Neutrophil (primary cell): ENCODE data around the gene CBLC.

Experiments used
- H3K27ac ChIP-seq: fragments of 200-600 bp; sonication (generic); 2 replicates; pipeline ENCODE4 v1.5.1; 2016; ENCODE audit warnings: mild to moderate bottlenecking, moderate library complexity
- H3K27me3 ChIP-seq: fragments of 200-600 bp; sonication (generic); 2 replicates; pipeline ENCODE4 v1.6.0; 2016; ENCODE audit warnings: mild to moderate bottlenecking
- H3K36me3 ChIP-seq: fragments of 200-600 bp; sonication (generic); 2 replicates; pipeline ENCODE4 v1.5.1; 2017
- H3K4me1 ChIP-seq, 2 experiments: fragments of 200-600 bp in 1 of 2; sonication (generic) in 1 of 2; 1 replicate in 1 of 2; 2 replicates in 1 of 2; pipeline versions ENCODE4 v1.5.1 to v1.6.1; 2013 to 2016; ENCODE audit warnings: low read depth in 1 of 2, low read length in 1 of 2, mild to moderate bottlenecking in 1 of 2, moderate library complexity in 1 of 2; ENCODE audit not compliant: control insufficient read depth in 1 of 2, insufficient read depth in 1 of 2
- H3K4me3 ChIP-seq, 2 experiments: fragments of 200-600 bp in 1 of 2; sonication (generic) in 1 of 2; 1 replicate in 1 of 2; 2 replicates in 1 of 2; pipeline ENCODE4 v1.5.1; 2013 to 2016; ENCODE audit warnings: low read depth in 1 of 2, low read length in 1 of 2, mild to moderate bottlenecking in 1 of 2, moderate library complexity in 1 of 2
- H3K9me3 ChIP-seq: fragments of 200-600 bp; sonication (generic); 2 replicates; pipeline ENCODE4 v1.5.1; 2016
- CTCF ChIP-seq: fragments of 200-600 bp; sonication (generic); IDR thresholded peaks from 2 replicates; pipeline ENCODE4 v1.5.1; 2016; ENCODE audit warnings: antibody characterized with exemption

The CBLC gene

GRCh38 chr19:44744871-44745332 is 32.8 kb upstream of the CBLC start:
- TF ChIP-seq CTCF, result no peak
- Histone ChIP-seq H3K4me3 (peak overlapping the region in 1 of 2 experiments; percentile 43), H3K27ac (peak overlapping the region; percentile 89), H3K4me1 (peaks cover 79 to 81% of the 10 kb centered on the region in 2 experiments), H3K9me3 (no peaks in the 10 kb centered on the region), H3K36me3 (peaks cover 1% of the 10 kb centered on the region), H3K27me3 (no peaks in the 10 kb centered on the region)

- H3K4me3 ChIP-seq, result no peak overlapping the region
- no peaks in the 10 kb centered on the region for H3K9me3 ChIP-seq
- no peaks in the 10 kb centered on the region for H3K27me3 ChIP-seq
- peaks cover 80 to 84% of the 10 kb centered on the region in 2 experiments for H3K4me1 ChIP-seq
- H3K27ac ChIP-seq, result peak overlapping the region; percentile 89
- peaks cover 6% of the 10 kb centered on the region for H3K36me3 ChIP-seq
- no peak for TF ChIP-seq CTCF
Observed at GRCh38 chr19:44745341-44745831, 32.3 kb upstream of the CBLC start.

GRCh38 chr19:44745887-44746600 is 31.6 kb upstream of the CBLC start:
- H3K36me3 ChIP-seq, result peaks cover 13% of the 10 kb centered on the region
- peak overlapping the region; percentile 71 to 85 for H3K4me3 ChIP-seq
- peaks cover 80 to 84% of the 10 kb centered on the region in 2 experiments for H3K4me1 ChIP-seq
- peak overlapping the region; percentile 100 for H3K27ac ChIP-seq
- H3K27me3 ChIP-seq, result no peaks in the 10 kb centered on the region
- no peaks in the 10 kb centered on the region for H3K9me3 ChIP-seq
- TF ChIP-seq CTCF, result no peak

- peaks cover 80 to 84% of the 10 kb centered on the region in 2 experiments for H3K4me1 ChIP-seq
Observed at GRCh38 chr19:44746616-44746945, 31.1 kb upstream of the CBLC start.

GRCh38 chr19:44746946-44747738 is 30.5 kb upstream of the CBLC start:
- Histone ChIP-seq H3K36me3 (peaks cover 24% of the 10 kb centered on the region), H3K27me3 (no peaks in the 10 kb centered on the region), H3K4me3 (peak overlapping the region; percentile 71 to 85), H3K4me1 (peaks cover 81 to 84% of the 10 kb centered on the region in 2 experiments), H3K9me3 (no peaks in the 10 kb centered on the region), H3K27ac (peak overlapping the region; percentile 100)
- TF ChIP-seq CTCF, result no peak

More at GRCh38 chr19:44746616-44746945, 31.1 kb upstream of the CBLC start:
- TF ChIP-seq CTCF, result no peak
- H3K27ac ChIP-seq, result peak overlapping the region; percentile 100
- no peaks in the 10 kb centered on the region for H3K9me3 ChIP-seq
- H3K4me3 ChIP-seq, result peak overlapping the region; percentile 71 to 85
- peaks cover 18% of the 10 kb centered on the region for H3K36me3 ChIP-seq
- H3K27me3 ChIP-seq, result no peaks in the 10 kb centered on the region
